AG20443 (cell line): ENCODE results near the gene FANCG.

Experiments used
- DNase-seq: peaks from one replicate; pipeline ENCODE4 v3.0.0; 2012; ENCODE audit warnings: low spot score, mixed read lengths

The FANCG gene

GRCh38 chr9:35060548-35061207 lies 19.1 kb downstream of the FANCG start:
- no peak for DNase-seq

GRCh38 chr9:35059438-35059837 lies 20.3 kb downstream of the FANCG start:
- no peak for DNase-seq

GRCh38 chr9:35057271-35057620 lies 22.5 kb downstream of the FANCG start:
- DNase-seq, result no peak

- DNase-seq, result no peak
These were observed 23.0 kb downstream of the FANCG start for GRCh38 chr9:35056571-35057270.

GRCh38 chr9:35054871-35055644 lies 24.7 kb downstream of the FANCG start:
- no peak for DNase-seq

- DNase-seq, result no peak
These were observed 25.4 kb downstream of the FANCG start for GRCh38 chr9:35054185-35054835.

- peak; percentile 52 for DNase-seq
These were observed 28.4 kb downstream of the FANCG start for GRCh38 chr9:35051069-35051967.

- no peak for DNase-seq
These were observed 31.2 kb downstream of the FANCG start for GRCh38 chr9:35048511-35048910.

- no peak for DNase-seq
These were observed 35.7 kb downstream of the FANCG start for GRCh38 chr9:35044071-35044470.

- no peak for DNase-seq
These were observed 36.7 kb downstream of the FANCG start for GRCh38 chr9:35042891-35043545.

- peak; percentile 37 for DNase-seq
These were observed 37.6 kb downstream of the FANCG start for GRCh38 chr9:35042081-35042604.

GRCh38 chr9:35035851-35036701 lies 43.7 kb downstream of the FANCG start:
- peak; percentile 84 for DNase-seq

GRCh38 chr9:35033101-35033500 lies 46.6 kb downstream of the FANCG start:
- no peak for DNase-seq

- DNase-seq, result no peak
These were observed 49.9 kb downstream of the FANCG start for GRCh38 chr9:35029852-35030251.

GRCh38 chr9:35029241-35029640 lies 50.5 kb downstream of the FANCG start:
- DNase-seq, result no peak

- DNase-seq, result no peak
These were observed 51.4 kb downstream of the FANCG start for GRCh38 chr9:35028341-35028740.

GRCh38 chr9:35027860-35028259 lies 51.9 kb downstream of the FANCG start:
- no peak for DNase-seq

- no peak for DNase-seq
These were observed 52.4 kb downstream of the FANCG start for GRCh38 chr9:35027374-35027773.

- DNase-seq, result no peak
These were observed 53.1 kb downstream of the FANCG start for GRCh38 chr9:35026671-35027070.
